Kidney (tissue), 14 donors: ENCODE measurements around the gene RGS17. TPM values are rescaled to one million over a fixed set of nuclear protein-coding genes. Genes with fewer than 3 reads are reported as not detected.

Experiments used
- DNase-seq, 5 donors: peaks; one replicate each; pipeline ENCODE4 v3.0.0-alpha.2; 2013 to 2020
- FAIRE-seq: peaks from 2 replicates; lab custom pipeline; 2012; peaks lifted over from hg19 to GRCh38; lab: Jason Lieb, UNC
- H3K27ac ChIP-seq, 2 donors: one replicate each; pipeline ENCODE4 v1.7.0; 2013; ENCODE audit warnings: low read depth in 2 of 2, low read length in 2 of 2, inconsistent platforms in 1 of 2
- H3K27me3 ChIP-seq: one replicate; pipeline ENCODE4 v1.7.1; 2013; ENCODE audit warnings: low read length, inconsistent platforms; ENCODE audit not compliant: control insufficient read depth, insufficient read depth
- H3K36me3 ChIP-seq, 3 donors: one replicate each; pipeline versions ENCODE4 v1.7.0 to v1.7.1; 2013; ENCODE audit warnings: low read length in 3 of 3, control low read depth in 1 of 3, inconsistent platforms in 1 of 3; ENCODE audit not compliant: insufficient read depth in 3 of 3, control insufficient read depth in 2 of 3
- H3K4me1 ChIP-seq, 3 donors: one replicate each; pipeline versions ENCODE4 v1.7.0 to v1.7.1; 2013; ENCODE audit warnings: low read length in 3 of 3, inconsistent platforms in 1 of 3, low read depth in 1 of 3; ENCODE audit not compliant: control insufficient read depth in 2 of 3, insufficient read depth in 2 of 3
- H3K4me3 ChIP-seq, 3 donors: one replicate each; pipeline versions ENCODE4 v1.7.0 to v1.8.1; 2013; ENCODE audit warnings: low read length in 3 of 3, control low read depth in 1 of 3, inconsistent platforms in 1 of 3
- H3K9ac ChIP-seq, 3 donors: one replicate each; pipeline versions ENCODE4 v1.7.0 to v1.7.1; 2013; ENCODE audit warnings: low read length in 3 of 3, control low read depth in 1 of 3, inconsistent platforms in 1 of 3
- H3K9me3 ChIP-seq, 3 donors: one replicate each; pipeline versions ENCODE4 v1.7.0 to v1.7.1; 2013; ENCODE audit warnings: low read length in 3 of 3, control low read depth in 1 of 3, inconsistent platforms in 1 of 3; ENCODE audit not compliant: control insufficient read depth in 2 of 3, insufficient read depth in 1 of 3
- CTCF ChIP-seq: IDR thresholded peaks from 3 replicates; pipeline ENCODE4 v1.5.1; 2012; ENCODE audit warnings: mild to moderate bottlenecking, moderate library complexity, borderline replicate concordance; ENCODE audit not compliant: insufficient read depth; ENCODE audit errors: extremely low read depth
- intact Hi-C: fragments of 100-400 bp; cut with DNase I; formaldehyde crosslinking; loops from one replicate; pipeline ENCODE4 v1.11.1; 2022
- polyA plus RNA-seq: library from polyadenylated mRNA; stranded (reverse); fragments of 350-450 nt; fragmentation: Illumina TruSeq; extraction: RNeasy Lipid Tissue Mini Kit (QIAGEN cat#74804); gene quantifications from one replicate; pipeline ENCODE4 v1.2.3, GENCODE V29; 2014; ENCODE audit warnings: low read depth, low replicate concordance; ENCODE audit not compliant: insufficient read depth
- total RNA-seq: library from RNA; stranded (reverse); fragmentation: NEBNext Ultra II Directional; extraction: Animal tissue kit (Norgen Biotek cat#: 25700); gene quantifications from one replicate; pipeline ENCODE4 v1.2.1, GENCODE V29; 2021
- donor health status: control.
- donor health status: control.
- donor health status: control.
- donor health status: control.
- donor health status: control.
- donor health status: DM: yes; HTN: yes; CAD: no.
- donor health status: Normal renal cell carcinoma (clear cell type).

RGS17 gene
- total and polyA plus RNA-seq, 2 donors from 2014 or later: 0.28 TPM; not detected in 1

GRCh38 chr6:152981989-152982903 lies 148.8 kb downstream of the RGS17 start:
- Histone ChIP-seq H3K36me3 (no peaks in the 10 kb centered on the region), H3K4me1 (peaks cover 0 to 12% (median 6%) of the 10 kb centered on the region in 3 donors), H3K9ac (peak overlapping the region in 1 of 3 donors; percentile 30), H3K27ac (no peak overlapping the region), H3K9me3 (no peaks in the 10 kb centered on the region), H3K27me3 (no peaks in the 10 kb centered on the region), H3K4me3 (peak overlapping the region; percentile 56 to 99 (median 63))
- DNase-seq (peak in 4 of 5 donors; percentile 25 to 82 (median 58)), FAIRE-seq (no peak)
- TF ChIP-seq CTCF: no peak
- intact Hi-C loops: no loop called here

- H3K4me3 ChIP-seq: no peak overlapping the region
- intact Hi-C loops: no loop called here
Observed at GRCh38 chr6:152981219-152981618, 149.9 kb downstream of the RGS17 start.

GRCh38 chr6:152980656-152981055 lies 150.4 kb downstream of the RGS17 start:
- no peaks in the 10 kb centered on the region for H3K27me3 ChIP-seq
- no peak for TF ChIP-seq CTCF
- intact Hi-C loops: no loop called here
- DNase-seq (no peak), FAIRE-seq (no peak)
- peaks cover 0 to 12% (median 6%) of the 10 kb centered on the region in 3 donors for H3K4me1 ChIP-seq
- no peaks in the 10 kb centered on the region for H3K9me3 ChIP-seq
- no peak overlapping the region for H3K9ac ChIP-seq
- H3K27ac ChIP-seq: no peak overlapping the region
- no peaks in the 10 kb centered on the region for H3K36me3 ChIP-seq
- H3K4me3 ChIP-seq: no peak overlapping the region

More at GRCh38 chr6:152981219-152981618, 149.9 kb downstream of the RGS17 start:
- H3K9ac ChIP-seq: no peak overlapping the region
- TF ChIP-seq CTCF: no peak
- H3K9me3 ChIP-seq: no peaks in the 10 kb centered on the region
- FAIRE-seq (no peak), DNase-seq (peak in 1 of 5 donors; percentile 16)
- H3K27ac ChIP-seq: no peak overlapping the region
- peaks cover 0 to 12% (median 6%) of the 10 kb centered on the region in 3 donors for H3K4me1 ChIP-seq
- no peaks in the 10 kb centered on the region for H3K27me3 ChIP-seq
- no peaks in the 10 kb centered on the region for H3K36me3 ChIP-seq
